ENCODE measurements around the gene ZNF710. TPM values are rescaled to one million over a fixed set of nuclear protein-coding genes. Genes with fewer than 3 reads are reported as not detected.

Gene ZNF710
- polyA plus RNA-seq, 4 donors, result 15.9 to 21.5 (median 16.9) TPM

GRCh38 chr15:89985111-89985510 lies 16.0 kb upstream of the ZNF710 start:
- no peak for DNase-seq (ENCODE audit: low read depth in 4 of 4, low spot score in 3 of 4)

DNA sequence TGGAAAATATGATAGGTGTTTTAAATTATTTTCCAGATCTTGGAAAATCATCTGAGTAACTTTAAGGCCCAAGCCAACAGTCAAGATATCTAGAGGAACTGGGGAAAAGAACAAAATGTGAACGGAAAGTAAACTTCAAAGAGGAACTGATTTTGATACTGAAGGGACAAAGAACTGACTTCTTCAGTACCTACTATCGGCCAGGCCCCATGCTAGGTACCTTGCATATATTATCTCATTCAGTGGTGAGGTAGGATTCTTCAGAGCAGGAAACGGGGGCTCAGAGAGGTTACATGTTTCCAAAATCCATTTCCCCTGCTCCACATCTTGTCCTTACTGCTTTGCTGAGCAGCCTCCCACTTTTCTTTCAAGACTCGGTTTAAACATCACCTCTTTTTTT lies 9.8 kb upstream of the ZNF710 start:
- DNase-seq (ENCODE audit: low read depth in 4 of 4, low spot score in 3 of 4), result no peak

DNA sequence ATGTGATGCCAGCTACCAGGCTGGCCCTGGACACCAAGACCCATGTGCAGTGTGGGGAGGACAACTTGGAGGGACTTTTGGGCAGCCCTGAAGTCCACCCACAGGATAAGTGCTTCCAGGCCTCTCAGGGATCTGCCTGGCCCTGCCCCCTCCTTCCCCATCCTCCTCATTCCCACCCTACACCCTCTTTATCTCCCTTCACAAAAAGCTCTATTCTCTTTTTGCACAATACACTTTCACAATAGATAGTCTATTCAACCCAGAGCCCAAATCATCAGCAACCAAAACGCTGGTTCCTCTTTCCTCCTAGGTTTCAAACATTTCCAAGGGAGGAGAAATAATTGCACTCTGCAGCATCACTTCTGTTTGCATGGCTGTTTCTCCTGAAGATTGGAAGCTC lies 7.8 kb upstream of the ZNF710 start:
- DNase-seq (ENCODE audit: low read depth in 4 of 4, low spot score in 3 of 4), result no peak

- no peak for DNase-seq (ENCODE audit: low read depth in 4 of 4, low spot score in 3 of 4)
These were observed 4.0 kb upstream of the ZNF710 start for GRCh38 chr15:89997079-89997478.

DNA sequence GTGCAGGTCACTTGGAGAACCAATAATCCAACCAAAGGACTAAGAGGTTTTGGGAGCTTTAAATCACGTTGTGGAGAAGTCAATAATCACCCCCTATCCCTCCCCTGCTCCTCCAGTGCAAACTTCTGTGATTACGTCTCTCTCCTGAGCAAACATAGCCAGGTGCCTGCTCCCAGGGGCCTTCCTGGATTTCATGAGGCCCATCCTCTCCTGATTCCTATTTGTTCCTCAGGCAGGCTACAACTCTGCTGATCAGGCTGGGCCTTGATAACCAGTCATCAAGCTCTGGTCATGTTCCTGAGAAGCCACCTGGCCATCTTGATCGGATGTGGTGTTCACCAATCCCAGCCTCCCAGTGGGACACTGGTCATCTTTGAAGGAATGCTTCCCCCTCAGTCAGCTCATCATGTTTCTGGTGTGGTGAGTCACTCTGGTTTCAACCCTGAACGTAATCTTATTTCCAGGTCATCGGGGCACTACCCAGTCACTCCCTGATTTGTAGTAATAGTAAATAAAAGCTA lies 2.9 kb upstream of the ZNF710 start:
- no peak for DNase-seq (ENCODE audit: low read depth in 4 of 4, low spot score in 3 of 4)

- DNase-seq (ENCODE audit: low read depth in 4 of 4, low spot score in 3 of 4), result no peak
These were observed 2.0 kb upstream of the ZNF710 start for GRCh38 chr15:89998923-89999675.

- DNase-seq (ENCODE audit: low read depth in 4 of 4, low spot score in 3 of 4), result no peak
These were observed 1.4 kb upstream of the ZNF710 start for GRCh38 chr15:89999676-90000185.

- DNase-seq (ENCODE audit: low read depth in 4 of 4, low spot score in 3 of 4), result no peak
These were observed 730 bp upstream of the ZNF710 start for GRCh38 chr15:90000186-90001001.

GRCh38 chr15:90001683-90002427 lies 731 bp downstream of the ZNF710 start:
- no peak for DNase-seq (ENCODE audit: low read depth in 4 of 4, low spot score in 3 of 4)

DNA sequence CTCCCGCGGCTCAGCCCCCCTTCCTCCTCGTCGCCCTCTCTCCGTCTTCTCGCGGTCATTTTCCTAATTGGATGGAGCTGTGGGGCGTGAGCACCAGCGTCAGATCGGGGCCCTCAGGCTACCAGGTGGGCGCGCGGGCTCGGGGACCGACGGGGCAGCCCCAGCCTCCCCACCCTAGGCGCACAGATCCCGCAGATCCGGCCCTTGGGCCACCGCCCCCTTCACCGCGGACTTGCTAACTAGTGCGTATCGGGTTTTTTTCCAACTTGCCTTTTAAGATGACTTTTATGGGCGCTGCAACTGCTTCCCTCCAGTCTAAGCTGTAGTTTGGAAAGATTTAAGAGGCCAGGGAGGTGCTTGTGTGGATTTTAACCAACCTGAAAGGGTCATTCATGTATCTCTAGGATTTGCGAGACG lies 1.3 kb downstream of the ZNF710 start:
- no peak for DNase-seq (ENCODE audit: low read depth in 4 of 4, low spot score in 3 of 4)

- DNase-seq (ENCODE audit: low read depth in 4 of 4, low spot score in 3 of 4), result no peak
These were observed 2.6 kb downstream of the ZNF710 start for GRCh38 chr15:90003736-90004135.

DNA sequence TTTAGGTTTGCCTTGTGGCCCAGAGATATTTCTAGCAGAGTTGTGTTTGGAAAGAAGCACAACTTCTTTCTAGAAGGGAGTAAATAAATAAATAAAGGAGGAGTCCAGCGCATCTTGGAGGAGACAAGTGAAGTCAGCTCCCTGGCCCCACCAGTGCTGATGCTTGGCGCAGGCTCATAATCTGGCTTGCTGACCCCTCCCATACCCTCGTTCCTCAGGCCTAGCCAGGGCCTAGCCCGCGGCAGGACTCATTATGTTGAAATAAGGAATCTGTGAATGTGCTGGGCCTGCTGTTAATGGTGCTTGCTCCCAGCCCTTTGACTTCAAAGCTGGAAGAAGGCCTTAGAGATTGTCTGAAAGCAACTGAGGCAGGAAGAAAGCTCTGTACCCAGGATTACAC lies 3.1 kb downstream of the ZNF710 start:
- no peak for DNase-seq (ENCODE audit: low read depth in 4 of 4, low spot score in 3 of 4)

DNA sequence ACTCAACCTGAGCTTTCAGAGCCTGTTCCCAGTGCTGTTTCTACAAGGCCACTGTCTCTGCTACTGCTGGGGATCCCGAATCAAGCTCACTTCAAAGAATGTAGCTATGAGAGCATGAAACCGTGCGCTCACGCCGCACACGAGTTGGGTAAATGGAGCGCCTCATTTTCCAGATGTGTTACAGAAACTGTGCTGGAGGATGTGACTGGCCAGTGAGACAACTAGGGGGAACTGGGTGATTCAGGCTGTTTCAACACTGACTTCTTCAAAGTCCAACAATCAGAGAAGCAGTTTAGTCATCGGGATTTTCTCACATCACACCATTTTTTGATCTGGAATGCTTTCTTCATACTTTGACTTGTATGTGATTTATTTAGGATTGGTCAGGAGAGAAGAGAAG lies 3.5 kb downstream of the ZNF710 start:
- no peak for DNase-seq (ENCODE audit: low read depth in 4 of 4, low spot score in 3 of 4)

- DNase-seq (ENCODE audit: low read depth in 4 of 4, low spot score in 3 of 4), result no peak
These were observed 5.3 kb downstream of the ZNF710 start for GRCh38 chr15:90006217-90007075.

GRCh38 chr15:90007076-90007460 lies 5.9 kb downstream of the ZNF710 start:
- DNase-seq (ENCODE audit: low read depth in 4 of 4, low spot score in 3 of 4), result no peak

DNA sequence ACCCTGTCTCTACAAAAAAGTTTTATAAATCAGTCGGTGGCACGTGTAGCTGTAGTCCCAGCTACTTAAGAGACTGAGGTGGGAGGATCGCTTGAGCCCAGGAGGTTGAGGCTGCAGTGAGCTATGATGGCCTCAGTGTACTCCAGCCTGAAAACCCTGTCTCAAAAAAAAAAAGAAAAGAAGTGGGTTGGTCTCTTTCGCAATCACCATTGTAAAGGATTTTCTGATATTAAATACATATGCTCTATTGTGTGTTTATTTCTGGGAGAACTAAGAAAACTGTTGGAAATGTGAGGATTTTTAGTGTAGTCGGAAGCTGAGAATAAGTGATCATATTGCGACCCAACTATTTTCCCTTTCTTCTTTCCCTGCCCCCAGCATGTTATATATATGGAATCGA lies 7.5 kb downstream of the ZNF710 start:
- DNase-seq (ENCODE audit: low read depth in 4 of 4, low spot score in 3 of 4), result no peak

DNA sequence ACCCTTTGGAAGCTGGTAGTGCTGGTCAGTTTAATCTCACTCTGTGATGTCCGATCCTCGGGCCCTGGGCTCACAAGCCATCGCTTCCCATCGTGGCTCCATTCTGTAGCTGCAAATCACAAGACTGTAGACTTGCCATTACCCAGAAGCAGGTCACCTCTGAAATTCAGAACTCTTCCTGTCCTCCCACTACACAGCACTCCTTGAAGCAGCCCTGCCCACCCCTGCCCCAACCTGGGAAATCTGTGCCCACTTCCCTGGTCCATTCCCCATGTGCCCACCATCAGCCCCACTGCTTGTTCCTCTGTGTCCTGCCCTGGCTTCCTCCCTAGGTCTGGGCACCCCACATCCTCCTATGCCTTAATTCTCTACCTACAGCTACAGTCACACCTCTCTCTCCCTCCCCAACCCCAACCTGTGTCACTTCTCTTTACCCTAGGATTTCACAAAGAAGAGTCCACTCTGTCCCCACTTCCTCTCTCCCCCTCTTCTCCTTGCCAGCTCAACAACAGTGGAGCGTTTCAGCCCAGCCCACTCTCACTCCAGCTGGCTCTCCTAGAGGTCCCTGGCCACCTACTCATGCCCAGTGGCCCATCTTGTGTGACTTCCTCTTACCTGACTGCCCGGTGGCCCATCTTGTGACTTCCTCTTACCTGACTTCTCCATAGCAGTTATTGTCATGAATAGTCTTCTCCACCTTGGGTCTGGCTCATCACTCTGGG lies 8.3 kb downstream of the ZNF710 start:
- DNase-seq (ENCODE audit: low read depth in 4 of 4, low spot score in 3 of 4), result no peak

- no peak for DNase-seq (ENCODE audit: low read depth in 4 of 4, low spot score in 3 of 4)
These were observed 10.6 kb downstream of the ZNF710 start for GRCh38 chr15:90011705-90012104.

GRCh38 chr15:90013503-90013937 lies 12.4 kb downstream of the ZNF710 start:
- DNase-seq (ENCODE audit: low read depth in 4 of 4, low spot score in 3 of 4), result no peak

Measured in left renal pelvis (tissue), 4 donors.